Transverse colon (tissue), 4 donors: ENCODE data around the gene ZFP1.

ENCODE experiments used
- POLR2A ChIP-seq: fragments of 450-650 bp; IDR thresholded peaks from one replicate; pipeline ENCODE4 v1.6.1; 2016; ENCODE audit warnings: antibody characterized with exemption, mild to moderate bottlenecking, moderate library complexity
- POLR2AphosphoS5 ChIP-seq, 3 donors: sonication (generic); formaldehyde crosslinking; IDR thresholded peaks; one replicate each; pipeline ENCODE4 v1.6.1; 2016; ENCODE audit warnings: antibody characterized with exemption in 3 of 3
- TF ChIP-seq, protein P1 (sequence below), 5 experiments: fragments of 200-600 bp in 3 of 5; fragments of 450-650 bp in 2 of 5; sonication (generic) in 3 of 5; IDR thresholded peaks; 1 replicate in 2 of 5; 2 replicates in 3 of 5; pipeline ENCODE4 v1.5.1; 2016 to 2017; ENCODE audit warnings: antibody characterized with exemption in 5 of 5, inconsistent platforms in 3 of 5, mild to moderate bottlenecking in 2 of 5, moderate library complexity in 1 of 5

DNA sequence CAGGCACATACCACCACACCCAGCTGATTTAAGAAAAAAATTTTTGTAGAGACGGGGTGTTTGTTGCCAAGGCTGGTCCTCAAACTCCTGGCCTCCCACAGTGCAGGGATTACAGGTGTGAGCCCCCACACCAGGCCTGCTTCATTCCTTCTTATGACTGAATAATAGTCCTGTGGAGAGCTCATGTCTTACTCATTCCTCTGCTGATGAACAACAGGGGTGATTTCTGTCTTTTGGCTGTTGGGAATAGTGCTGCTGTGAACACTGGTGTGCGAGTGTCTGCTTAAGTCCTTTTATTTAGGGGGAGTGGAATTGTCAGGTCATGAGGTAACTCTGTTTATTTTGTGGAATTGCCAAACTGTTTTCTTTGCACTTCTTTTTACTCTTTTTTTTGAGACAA, 67.8 kb downstream of the ZFP1 start:
- TF ChIP-seq POLR2A = no peak
- TF ChIP-seq, protein P1, sequence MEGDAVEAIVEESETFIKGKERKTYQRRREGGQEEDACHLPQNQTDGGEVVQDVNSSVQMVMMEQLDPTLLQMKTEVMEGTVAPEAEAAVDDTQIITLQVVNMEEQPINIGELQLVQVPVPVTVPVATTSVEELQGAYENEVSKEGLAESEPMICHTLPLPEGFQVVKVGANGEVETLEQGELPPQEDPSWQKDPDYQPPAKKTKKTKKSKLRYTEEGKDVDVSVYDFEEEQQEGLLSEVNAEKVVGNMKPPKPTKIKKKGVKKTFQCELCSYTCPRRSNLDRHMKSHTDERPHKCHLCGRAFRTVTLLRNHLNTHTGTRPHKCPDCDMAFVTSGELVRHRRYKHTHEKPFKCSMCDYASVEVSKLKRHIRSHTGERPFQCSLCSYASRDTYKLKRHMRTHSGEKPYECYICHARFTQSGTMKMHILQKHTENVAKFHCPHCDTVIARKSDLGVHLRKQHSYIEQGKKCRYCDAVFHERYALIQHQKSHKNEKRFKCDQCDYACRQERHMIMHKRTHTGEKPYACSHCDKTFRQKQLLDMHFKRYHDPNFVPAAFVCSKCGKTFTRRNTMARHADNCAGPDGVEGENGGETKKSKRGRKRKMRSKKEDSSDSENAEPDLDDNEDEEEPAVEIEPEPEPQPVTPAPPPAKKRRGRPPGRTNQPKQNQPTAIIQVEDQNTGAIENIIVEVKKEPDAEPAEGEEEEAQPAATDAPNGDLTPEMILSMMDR (IDR thresholded peaks at IDR 0.05) = no peak
- no peak for TF ChIP-seq POLR2AphosphoS5 (IDR thresholded peaks at IDR 0.05)
